Measurements from ENCODE around the gene ZCCHC13.

DNA sequence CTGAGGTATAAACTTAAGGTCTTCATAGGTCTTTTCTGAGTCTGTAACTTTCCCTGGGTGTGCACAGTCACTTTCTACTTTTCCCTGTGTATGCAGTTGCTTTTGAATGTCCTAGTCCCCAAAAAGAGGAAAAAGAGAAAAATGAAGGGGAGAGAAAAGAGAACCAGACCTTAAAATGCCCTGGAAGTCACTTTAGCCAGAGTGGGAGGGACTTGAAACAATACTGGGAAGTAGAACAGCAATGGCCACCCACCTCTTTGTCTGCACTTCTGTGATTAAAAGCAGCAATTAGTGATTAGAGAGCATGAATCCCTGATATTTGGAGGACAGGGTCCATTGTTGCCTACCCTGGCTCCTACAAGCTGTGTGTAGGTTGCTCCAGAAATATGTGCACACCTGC, 36.1 kb downstream of the ZCCHC13 start:
- TF ChIP-seq POLR2AphosphoS5 (IDR thresholded peaks at IDR 0.05; ENCODE audit: borderline replicate concordance, low read depth, low read length), result no peak
- no peak for TF ChIP-seq EZH2 (IDR thresholded peaks at IDR 0.05)
- no peak for TF ChIP-seq FOXP2 (optimal IDR thresholded peaks at IDR 0.05; ENCODE audit: control extremely low read depth, extremely low read length, insufficient read depth)

Data from SK-N-MC (cell line).